Ascending aorta (tissue), 2 donors: Measurements from ENCODE around the gene TRO. TPM values are rescaled to one million over a fixed set of nuclear protein-coding genes. Genes with fewer than 3 reads are reported as not detected.

Source experiments
- DNase-seq, 2 donors: peaks; one replicate each; pipeline ENCODE4 v3.0.0-alpha.2; 2019; ENCODE audit warnings: low spot score in 2 of 2
- H3K27ac ChIP-seq, 2 donors: fragments of 200-600 bp; sonication (generic); one replicate each; pipeline ENCODE4 v1.5.1; 2016 to 2017; ENCODE audit warnings: mild to moderate bottlenecking in 1 of 2
- H3K27me3 ChIP-seq: fragments of 200-600 bp; sonication (generic); one replicate; pipeline ENCODE4 v1.5.1; 2017
- H3K36me3 ChIP-seq, 2 donors: fragments of 200-600 bp; sonication (generic); one replicate each; pipeline ENCODE4 v1.5.1; 2016
- H3K4me1 ChIP-seq, 2 donors: fragments of 200-600 bp; sonication (generic); one replicate each; pipeline ENCODE4 v1.5.1; 2016 to 2017; ENCODE audit warnings: mild to moderate bottlenecking in 1 of 2
- H3K4me3 ChIP-seq, 2 donors: fragments of 200-600 bp; sonication (generic); one replicate each; pipeline ENCODE4 v1.5.1; 2016 to 2017; ENCODE audit warnings: mild to moderate bottlenecking in 1 of 2
- H3K9me3 ChIP-seq, 2 donors: fragments of 200-600 bp; sonication (generic); one replicate each; pipeline ENCODE4 v1.5.1; 2016
- CTCF ChIP-seq, 3 experiments: fragments of 200-600 bp in 2 of 3; fragments of 450-650 bp in 1 of 3; sonication (generic) in 2 of 3; IDR thresholded peaks; one replicate each; pipeline ENCODE4 v1.5.1; 2016 to 2019; ENCODE audit warnings: antibody characterized with exemption in 3 of 3, mild to moderate bottlenecking in 1 of 3, moderate library complexity in 1 of 3
- intact Hi-C: fragments of 100-400 bp; cut with DNase I; formaldehyde crosslinking; loops from one replicate; pipeline ENCODE4 v1.15.1; 2023
- total RNA-seq: library from RNA; depleted of rRNA; stranded (reverse); fragments of >200 nt; gene quantifications from one replicate; pipeline ENCODE4 v1.1.0, GENCODE V29; 2016

Gene TRO
- total RNA-seq, 1 donor from 2014 or later: 1.4 TPM

- H3K27me3 ChIP-seq: no peaks in the 10 kb centered on the region
- no peaks in the 10 kb centered on the region for H3K9me3 ChIP-seq
- DNase-seq: no peak
- TF ChIP-seq CTCF (IDR thresholded peaks at IDR 0.05): no peak
- no peak overlapping the region for H3K4me3 ChIP-seq
- intact Hi-C loops: no loop called here
- no peaks in the 10 kb centered on the region for H3K4me1 ChIP-seq
- H3K36me3 ChIP-seq: no peaks in the 10 kb centered on the region
- no peak overlapping the region for H3K27ac ChIP-seq
Measured at GRCh38 chrX:54935306-54935705, 14.7 kb downstream of the TRO start.

GRCh38 chrX:54937416-54937815, 16.8 kb downstream of the TRO start:
- intact Hi-C loops: no loop called here
- Histone ChIP-seq H3K4me1 (no peaks in the 10 kb centered on the region), H3K4me3 (no peak overlapping the region), H3K9me3 (no peaks in the 10 kb centered on the region), H3K36me3 (no peaks in the 10 kb centered on the region), H3K27me3 (no peaks in the 10 kb centered on the region), H3K27ac (no peak overlapping the region)
- TF ChIP-seq CTCF (IDR thresholded peaks at IDR 0.05): no peak
- DNase-seq: no peak

GRCh38 chrX:54944816-54945215, 24.2 kb downstream of the TRO start:
- H3K27me3 ChIP-seq: no peaks in the 10 kb centered on the region
- TF ChIP-seq CTCF (IDR thresholded peaks at IDR 0.05): no peak
- no peak overlapping the region for H3K4me3 ChIP-seq
- intact Hi-C loops: no loop called here
- H3K27ac ChIP-seq: no peak overlapping the region
- no peaks in the 10 kb centered on the region for H3K9me3 ChIP-seq
- no peaks in the 10 kb centered on the region for H3K4me1 ChIP-seq
- no peak for DNase-seq
- no peaks in the 10 kb centered on the region for H3K36me3 ChIP-seq

GRCh38 chrX:54945224-54945623, 24.6 kb downstream of the TRO start:
- H3K4me3 ChIP-seq: no peak overlapping the region
- H3K4me1 ChIP-seq: no peaks in the 10 kb centered on the region
- DNase-seq: no peak
- H3K9me3 ChIP-seq: no peaks in the 10 kb centered on the region
- H3K27me3 ChIP-seq: no peaks in the 10 kb centered on the region
- no peaks in the 10 kb centered on the region for H3K36me3 ChIP-seq
- H3K27ac ChIP-seq: no peak overlapping the region
- intact Hi-C loops: no loop called here
- TF ChIP-seq CTCF (IDR thresholded peaks at IDR 0.05): no peak

GRCh38 chrX:54950730-54951375, 30.2 kb downstream of the TRO start:
- no peaks in the 10 kb centered on the region for H3K27me3 ChIP-seq
- intact Hi-C loops: no loop called here
- no peak for DNase-seq
- no peaks in the 10 kb centered on the region for H3K36me3 ChIP-seq
- H3K4me1 ChIP-seq: no peaks in the 10 kb centered on the region
- H3K4me3 ChIP-seq: no peak overlapping the region
- H3K27ac ChIP-seq: no peak overlapping the region
- H3K9me3 ChIP-seq: no peaks in the 10 kb centered on the region
- TF ChIP-seq CTCF (IDR thresholded peaks at IDR 0.05): no peak

- Histone ChIP-seq H3K4me1 (no peaks in the 10 kb centered on the region), H3K9me3 (no peaks in the 10 kb centered on the region), H3K4me3 (no peak overlapping the region), H3K27me3 (no peaks in the 10 kb centered on the region), H3K36me3 (no peaks in the 10 kb centered on the region), H3K27ac (no peak overlapping the region)
- intact Hi-C loops: no loop called here
- no peak for DNase-seq
- TF ChIP-seq CTCF (IDR thresholded peaks at IDR 0.05): no peak
Measured at GRCh38 chrX:54961750-54962149, 41.1 kb downstream of the TRO start.
